HFFc6 (cell line): Measurements from ENCODE around the gene ABCA3. TPM values are rescaled to one million over a fixed set of nuclear protein-coding genes. Genes with fewer than 3 reads are reported as not detected.

Source experiments
- DNase-seq: peaks from one replicate; pipeline ENCODE4 v3.0.0-alpha.2; 2018
- H3K27ac Mint-ChIP-seq: 2 replicates; pipeline ENCODE4 v1.8.0; 2020; ENCODE audit warnings: mild to moderate bottlenecking, mixed read lengths
- H3K27me3 Mint-ChIP-seq: 2 replicates; pipeline ENCODE4 v1.8.0; 2021; ENCODE audit warnings: mild to moderate bottlenecking, moderate library complexity, mixed read lengths; ENCODE audit not compliant: insufficient read depth
- H3K36me3 Mint-ChIP-seq: 2 replicates; pipeline ENCODE4 v1.8.0; 2021; ENCODE audit warnings: low read depth, mixed read lengths
- H3K4me1 Mint-ChIP-seq: 2 replicates; pipeline ENCODE4 v1.8.0; 2020; ENCODE audit warnings: low read depth, mixed read lengths
- H3K4me3 Mint-ChIP-seq: 2 replicates; pipeline ENCODE4 v1.8.0; 2020; ENCODE audit warnings: mild to moderate bottlenecking, moderate library complexity, mixed read lengths
- H3K9me3 Mint-ChIP-seq: 2 replicates; pipeline ENCODE4 v1.8.0; 2020; ENCODE audit warnings: mild to moderate bottlenecking, mixed read lengths
- CTCF ChIP-seq: fragments of 200-600 bp; sonication (generic); IDR thresholded peaks from 2 replicates; pipeline ENCODE4 v1.5.0; 2021; ENCODE audit warnings: antibody characterized with exemption, mild to moderate bottlenecking
- total RNA-seq, 6 experiments: library from RNA; stranded (reverse); fragmentation: NEBNext Ultra II Directional; extraction: Animal tissue kit (Norgen Biotek cat#: 25700); gene quantifications; 2 replicates in 1 of 6; 3 replicates in 5 of 6; pipeline ENCODE4 v1.2.3, GENCODE V29; 2021

ABCA3 gene
- total RNA-seq, 6 experiments from 2014 or later, result 1.9 to 3.6 (median 2.4) TPM

- H3K9me3 Mint-ChIP-seq, result no peaks in the 10 kb centered on the region
- no peaks in the 10 kb centered on the region for H3K36me3 Mint-ChIP-seq
- H3K27me3 Mint-ChIP-seq, result peaks cover 29% of the 10 kb centered on the region
- no peak overlapping the region for H3K4me3 Mint-ChIP-seq
- no peaks in the 10 kb centered on the region for H3K4me1 Mint-ChIP-seq
- no peak overlapping the region for H3K27ac Mint-ChIP-seq
- TF ChIP-seq CTCF, result no peak
- DNase-seq, result no peak
These were observed 15.3 kb downstream of the ABCA3 start for GRCh38 chr16:2325181-2325580.

GRCh38 chr16:2324296-2324859 is 16.1 kb downstream of the ABCA3 start:
- Mint-ChIP-seq H3K36me3 (no peaks in the 10 kb centered on the region), H3K27ac (no peak overlapping the region), H3K27me3 (peaks cover 24% of the 10 kb centered on the region), H3K4me3 (no peak overlapping the region), H3K4me1 (no peaks in the 10 kb centered on the region), H3K9me3 (no peaks in the 10 kb centered on the region)
- DNase-seq, result no peak
- TF ChIP-seq CTCF, result no peak

DNA sequence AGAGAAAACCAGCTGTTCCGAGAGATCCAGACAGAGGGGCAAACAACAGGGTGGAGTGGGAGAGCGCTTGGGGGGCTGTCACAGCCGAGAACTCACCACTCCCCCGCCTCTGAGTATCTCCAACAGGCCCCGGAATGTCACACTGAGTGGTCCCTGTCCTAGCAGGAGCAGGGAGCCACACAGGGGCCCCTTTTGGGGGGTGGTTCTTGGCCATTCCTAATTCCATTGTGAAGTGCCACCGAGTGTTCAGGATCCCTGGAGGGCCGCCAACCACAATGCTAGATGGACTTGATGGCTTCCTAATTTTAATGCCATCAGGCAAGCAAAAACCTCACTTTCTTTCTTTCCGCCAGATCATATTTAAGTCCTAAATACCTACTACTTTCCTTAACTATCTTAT is 16.8 kb downstream of the ABCA3 start:
- no peaks in the 10 kb centered on the region for H3K4me1 Mint-ChIP-seq
- no peak overlapping the region for H3K27ac Mint-ChIP-seq
- no peak for DNase-seq
- peaks cover 25% of the 10 kb centered on the region for H3K27me3 Mint-ChIP-seq
- H3K4me3 Mint-ChIP-seq, result no peak overlapping the region
- H3K9me3 Mint-ChIP-seq, result no peaks in the 10 kb centered on the region
- no peak for TF ChIP-seq CTCF
- no peaks in the 10 kb centered on the region for H3K36me3 Mint-ChIP-seq

GRCh38 chr16:2319606-2320005 is 20.9 kb downstream of the ABCA3 start:
- DNase-seq, result no peak
- Mint-ChIP-seq H3K4me1 (no peaks in the 10 kb centered on the region), H3K9me3 (no peaks in the 10 kb centered on the region), H3K4me3 (no peak overlapping the region), H3K36me3 (no peaks in the 10 kb centered on the region), H3K27ac (no peak overlapping the region), H3K27me3 (peaks cover 25% of the 10 kb centered on the region)
- no peak for TF ChIP-seq CTCF

DNA sequence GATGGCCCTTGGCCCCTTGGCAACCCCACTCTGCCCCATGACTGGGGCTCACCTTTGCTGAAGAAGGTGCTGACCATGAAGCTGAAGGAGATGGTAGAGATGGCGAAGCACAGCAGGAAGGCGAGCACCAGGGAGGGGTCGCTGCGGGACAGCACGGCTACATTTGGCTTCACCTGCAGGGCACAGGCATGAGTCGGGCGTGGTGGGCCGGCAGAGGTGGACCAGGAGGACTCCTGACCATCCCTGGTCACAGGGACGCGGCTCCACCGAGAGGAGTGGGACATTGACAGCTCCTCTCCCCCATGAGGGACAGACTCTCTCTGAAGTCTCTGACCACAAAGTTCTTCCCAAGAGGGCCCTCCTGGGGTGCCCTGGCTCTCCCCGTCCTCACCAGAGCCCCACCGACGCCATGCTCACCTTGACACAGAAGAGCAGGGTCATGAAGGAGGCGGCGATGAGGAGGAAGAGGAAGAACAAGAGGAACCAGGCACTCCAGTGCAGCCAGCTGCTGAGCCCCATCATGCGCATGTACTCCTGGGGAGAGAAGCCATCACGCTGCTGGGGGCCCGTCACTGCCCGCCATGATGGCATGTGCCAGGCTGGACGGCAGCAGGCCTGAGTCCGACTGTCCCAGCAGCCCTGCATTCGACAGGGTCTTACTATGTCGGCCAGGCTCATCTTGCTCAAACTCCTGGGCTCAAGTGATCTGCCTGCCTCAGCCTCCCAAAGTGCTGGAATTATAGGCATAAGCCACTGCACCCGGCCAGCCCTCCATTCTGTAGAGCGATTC is 23.1 kb downstream of the ABCA3 start:
- no peak for TF ChIP-seq CTCF
- no peaks in the 10 kb centered on the region for H3K9me3 Mint-ChIP-seq

More for the DNA sequence above, 23.1 kb downstream of the ABCA3 start:
- Mint-ChIP-seq H3K4me3 (no peak overlapping the region), H3K27ac (no peak overlapping the region), H3K4me1 (no peaks in the 10 kb centered on the region), H3K36me3 (no peaks in the 10 kb centered on the region), H3K27me3 (peaks cover 28% of the 10 kb centered on the region)
- no peak for DNase-seq
